Amniotic epithelial cell (primary cell): Measurements from ENCODE around the gene RHO.
A peak's percentile ranks its signal among the peaks of the same experiment; 100 is the strongest.
"Not testable (repeated sequence)": the region's sequence is repeated elsewhere in the genome, so short reads cannot be mapped to it uniquely, and the experiment has no call there.

Experiments
- DNase-seq: peaks from one replicate; pipeline ENCODE4 v3.0.0-alpha.2; 2010; ENCODE audit warnings: low read depth

Gene RHO

DNA sequence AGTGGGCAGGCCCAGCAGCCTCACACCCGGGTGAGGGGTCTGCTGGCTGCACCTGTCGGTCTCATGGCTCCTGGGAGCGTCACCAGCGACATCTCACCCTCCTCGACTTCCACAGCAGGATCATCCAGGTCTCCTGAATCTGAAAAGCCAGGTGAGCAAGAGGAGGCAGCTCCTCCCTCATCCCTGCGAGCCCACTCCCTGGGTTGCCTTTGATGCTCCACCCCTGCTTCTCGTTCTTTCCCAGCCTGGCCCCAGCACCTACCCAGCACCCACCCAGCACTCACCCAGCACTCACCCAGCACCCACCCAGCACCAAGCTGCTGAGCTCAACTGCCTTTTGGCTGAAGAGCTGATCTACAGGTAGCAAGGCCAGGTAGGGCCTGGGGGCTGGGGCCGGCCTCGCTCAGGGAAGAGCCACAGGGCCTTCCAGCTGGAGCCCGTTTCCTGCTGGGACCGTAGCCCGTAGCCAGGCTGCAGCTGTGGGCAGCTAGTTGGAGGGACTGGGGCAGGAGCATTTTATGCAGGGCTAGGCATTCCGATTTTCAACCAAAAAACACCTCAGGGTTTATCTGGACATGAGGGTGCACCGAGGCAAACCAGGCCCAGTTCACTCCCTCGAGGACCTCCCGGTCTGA is 14.8 kb downstream of the RHO start, which contains the start of gene H1-8:
Gene H1-8 (plus strand): TSS at position 20 of the 635 bp plus-strand sequence. CDS start 44 bp downstream, at position 64.
- no peak for DNase-seq

DNA sequence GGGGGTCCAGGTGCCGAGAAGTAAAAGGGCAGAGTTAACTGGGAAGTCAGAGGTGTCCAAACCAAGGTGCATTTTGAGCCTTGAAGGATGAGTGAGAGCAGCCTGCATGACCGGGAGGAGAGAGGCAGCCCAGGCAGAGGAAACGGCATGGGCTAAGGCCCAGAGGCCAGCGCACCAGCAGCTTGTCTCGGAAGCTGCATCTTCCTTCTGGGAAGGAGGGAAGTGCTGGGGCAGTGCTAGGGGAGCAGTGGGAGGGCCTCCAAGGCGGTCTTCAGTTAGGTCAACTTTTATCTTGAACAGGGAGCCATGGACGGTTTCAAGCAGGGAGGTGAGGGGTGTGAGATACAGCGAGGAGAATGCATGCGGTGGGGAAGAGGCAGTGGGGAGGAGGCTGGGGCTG is 15.6 kb downstream of the RHO start:
- DNase-seq, result no peak

DNA sequence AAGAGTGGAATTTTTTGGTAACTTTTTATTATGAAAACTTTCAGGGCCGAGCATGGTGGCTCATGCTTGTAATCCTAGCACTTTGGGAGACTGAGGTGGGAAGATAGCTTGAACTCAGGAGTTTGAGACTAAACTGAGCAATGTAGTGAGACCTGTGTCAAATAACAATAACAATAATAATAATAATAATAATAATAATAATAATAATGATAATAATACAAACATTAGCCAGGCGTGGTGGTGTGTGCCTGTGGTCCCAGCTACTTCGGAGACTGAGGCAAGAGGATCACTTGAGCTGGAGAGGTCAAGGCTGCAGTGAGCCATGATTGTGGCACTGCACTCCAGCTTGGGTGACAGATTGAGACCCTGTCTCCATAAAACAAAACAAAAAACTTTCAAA is 17.5 kb downstream of the RHO start:
- DNase-seq, result not testable (repeated sequence)

DNA sequence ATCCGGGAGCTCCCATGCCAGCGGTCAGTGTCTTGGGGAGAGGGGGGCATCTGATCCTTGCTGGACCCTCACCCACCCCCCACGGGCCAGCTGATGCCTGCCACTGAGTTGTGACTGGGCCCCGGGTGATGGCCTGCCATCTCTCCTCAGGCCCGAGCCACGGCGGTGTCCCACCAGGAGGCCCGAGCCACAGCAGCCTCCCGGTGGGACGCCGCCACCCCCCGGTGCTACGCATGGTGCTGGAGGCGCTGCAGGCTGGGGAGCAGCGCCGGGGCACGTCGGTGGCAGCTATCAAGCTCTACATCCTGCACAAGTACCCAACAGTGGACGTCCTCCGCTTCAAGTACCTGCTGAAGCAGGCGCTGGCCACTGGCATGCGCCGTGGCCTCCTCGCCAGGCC is 18.8 kb downstream of the RHO start:
- no peak for DNase-seq

DNA sequence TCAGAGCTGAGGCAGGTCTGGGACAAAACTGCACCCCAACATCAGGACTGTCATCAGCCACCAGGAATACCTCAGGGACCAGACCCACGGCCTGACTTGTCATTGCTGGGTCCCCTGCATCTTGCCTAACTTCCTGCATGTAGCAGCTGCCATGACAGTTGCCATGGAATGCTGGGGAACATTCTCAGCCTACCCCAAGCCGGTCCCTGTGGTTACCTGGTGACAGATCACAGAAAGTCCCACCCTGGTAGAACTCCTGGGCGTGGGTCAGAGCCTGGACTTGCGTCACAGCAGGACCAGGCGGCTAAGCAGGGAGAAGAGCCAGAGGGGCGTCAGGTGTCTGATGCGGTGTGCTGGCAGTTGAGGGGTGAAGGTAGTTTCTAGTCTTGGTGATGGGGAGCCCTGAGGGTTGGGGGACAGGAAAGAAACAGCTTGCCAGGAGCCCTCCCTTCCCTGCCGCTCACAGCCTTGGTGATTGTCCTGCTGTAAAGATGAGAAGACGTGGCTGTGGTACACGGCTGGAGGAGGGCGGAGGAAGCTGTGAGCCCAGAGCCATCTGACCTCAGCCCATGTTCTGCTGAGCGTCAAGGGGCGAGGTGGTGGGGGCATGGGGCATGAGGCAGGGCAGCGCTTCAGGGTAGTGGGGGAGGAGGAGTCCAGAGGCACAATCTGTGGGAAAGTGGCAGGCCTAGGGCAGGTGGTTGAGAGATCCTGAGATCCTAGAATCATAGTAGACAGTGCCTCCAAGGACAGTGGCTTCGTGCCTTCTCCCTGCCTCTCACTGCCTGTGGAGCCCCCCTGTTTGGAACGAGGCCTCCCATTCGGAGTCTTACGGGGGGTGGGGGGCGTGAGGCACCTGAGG is 19.9 kb downstream of the RHO start:
- DNase-seq, result no peak

DNA sequence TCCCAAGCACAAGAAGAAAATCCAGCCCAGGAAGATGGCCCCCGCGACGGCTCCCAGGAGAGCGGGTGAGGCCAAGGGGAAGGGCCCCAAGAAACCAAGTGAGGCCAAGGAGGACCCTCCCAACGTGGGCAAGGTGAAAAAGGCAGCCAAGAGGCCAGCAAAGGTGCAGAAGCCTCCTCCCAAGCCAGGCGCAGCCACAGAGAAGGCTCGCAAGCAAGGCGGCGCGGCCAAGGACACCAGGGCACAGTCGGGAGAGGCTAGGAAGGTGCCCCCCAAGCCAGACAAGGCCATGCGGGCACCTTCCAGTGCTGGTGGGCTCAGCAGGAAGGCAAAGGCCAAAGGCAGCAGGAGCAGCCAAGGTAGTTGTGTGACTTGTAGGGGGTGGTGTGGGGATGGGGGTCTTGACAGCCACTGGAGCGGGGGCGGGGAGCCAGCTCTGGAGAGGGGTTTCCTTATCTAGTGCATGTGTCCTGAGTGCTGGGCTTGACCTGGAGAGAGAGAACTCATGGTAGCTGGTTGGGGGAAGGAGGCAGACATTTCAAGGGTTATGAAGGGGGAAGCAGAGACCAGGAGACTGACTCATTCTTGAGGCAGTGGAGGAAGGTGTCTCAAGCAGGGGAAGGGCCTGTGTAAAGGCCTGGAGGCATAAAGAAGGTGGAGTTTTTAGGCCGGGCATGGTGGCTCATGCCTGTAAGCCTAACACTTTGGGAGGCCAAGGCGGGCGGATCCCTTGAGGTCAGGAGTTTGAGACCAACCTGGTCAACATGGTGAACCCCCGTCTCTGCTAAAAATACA is 20.8 kb downstream of the RHO start:
- DNase-seq, result peak; percentile 61

DNA sequence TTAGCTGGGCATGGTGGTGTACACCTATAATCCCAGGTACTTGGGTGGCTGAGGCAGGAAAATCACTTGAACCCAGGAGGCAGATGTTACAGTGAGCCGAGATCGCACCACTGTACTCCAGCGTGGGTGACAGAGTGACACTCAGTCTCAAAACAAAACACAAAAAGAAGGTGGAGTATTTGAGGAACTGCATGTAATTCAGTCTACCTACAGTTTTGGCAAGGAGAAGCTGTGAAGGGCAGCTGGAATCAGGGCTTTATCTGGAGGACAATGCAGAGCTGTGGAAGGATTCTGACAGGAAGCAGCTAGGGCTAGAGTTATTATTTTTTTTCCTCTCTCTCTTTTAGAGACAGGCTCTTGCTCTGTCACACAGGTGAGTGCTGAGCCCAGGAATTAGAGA is 21.4 kb downstream of the RHO start:
- DNase-seq, result no peak

DNA sequence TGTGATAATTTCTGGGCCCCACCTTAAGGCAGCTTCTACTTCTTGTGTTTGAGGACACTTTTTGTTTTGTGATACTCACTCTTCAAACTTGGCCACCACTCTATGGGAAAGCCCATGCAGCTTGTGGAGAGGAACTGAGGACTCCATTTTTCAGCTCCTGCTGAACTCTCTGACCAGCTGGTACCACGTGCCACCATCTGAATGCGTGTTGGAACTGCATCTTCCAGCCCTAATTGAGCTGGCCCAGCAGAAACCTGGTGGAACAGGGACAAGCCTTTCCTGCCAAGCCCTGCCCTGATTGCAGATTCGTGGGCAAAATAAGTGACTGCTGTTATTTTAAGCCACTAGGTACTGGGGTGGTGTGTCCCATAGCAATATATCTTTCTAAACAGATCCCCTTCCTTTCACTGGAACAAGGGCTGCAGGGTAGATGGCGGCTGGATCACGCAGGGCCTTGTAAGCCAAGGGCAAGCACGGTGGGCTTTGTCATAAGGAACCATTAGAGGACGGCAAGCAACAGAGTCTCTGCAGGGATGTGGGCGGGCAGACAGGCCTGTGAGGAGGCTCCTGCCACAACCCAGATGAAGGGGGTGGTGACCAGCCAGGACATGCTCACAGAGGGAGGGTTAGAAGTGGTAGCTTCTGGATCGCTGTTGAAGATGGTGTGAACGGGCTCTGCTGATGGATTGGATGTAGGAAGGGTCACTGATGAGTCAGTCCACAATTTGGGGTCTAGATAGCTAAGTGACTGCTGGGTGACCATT is 24.0 kb downstream of the RHO start:
- DNase-seq, result no peak

DNA sequence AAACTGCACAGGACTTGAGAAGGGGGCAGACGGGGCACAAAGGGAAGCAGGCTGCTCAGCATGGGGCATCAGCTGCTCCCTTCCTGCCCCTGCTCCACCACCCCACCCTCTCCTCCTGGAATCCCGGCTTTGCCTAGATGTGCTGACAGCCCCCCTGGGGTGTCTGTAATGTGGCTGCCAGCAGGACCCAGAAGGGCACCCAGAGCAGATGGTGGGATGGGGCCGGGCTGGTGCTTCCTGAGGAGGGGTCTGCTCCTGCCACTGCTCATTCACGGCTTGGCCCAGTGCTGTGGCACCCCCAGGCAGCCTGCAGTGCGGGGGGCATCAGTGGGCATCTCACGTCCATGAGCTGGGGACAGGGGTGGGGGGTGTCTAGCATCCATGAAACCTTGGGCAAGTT is 24.7 kb downstream of the RHO start:
- DNase-seq, result no peak

DNA sequence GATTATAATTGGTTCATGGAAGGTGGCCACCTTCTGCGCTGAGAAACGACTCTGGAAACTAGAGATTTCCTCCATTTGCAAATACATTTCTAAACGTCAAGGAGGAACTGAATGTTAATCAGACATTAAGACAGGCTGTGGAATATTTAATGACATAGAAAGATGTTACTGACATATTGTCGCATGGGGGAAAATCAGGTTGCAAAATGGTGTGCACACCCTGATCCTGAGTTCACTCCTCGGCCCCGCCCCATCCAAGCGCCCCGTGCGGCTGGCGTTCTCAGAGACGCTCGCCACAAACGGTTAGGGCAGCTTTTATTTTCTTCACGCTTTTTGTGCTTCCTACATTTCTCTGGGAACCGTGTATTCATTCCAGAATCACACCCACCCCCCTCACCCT is 25.3 kb downstream of the RHO start:
- DNase-seq, result no peak

DNA sequence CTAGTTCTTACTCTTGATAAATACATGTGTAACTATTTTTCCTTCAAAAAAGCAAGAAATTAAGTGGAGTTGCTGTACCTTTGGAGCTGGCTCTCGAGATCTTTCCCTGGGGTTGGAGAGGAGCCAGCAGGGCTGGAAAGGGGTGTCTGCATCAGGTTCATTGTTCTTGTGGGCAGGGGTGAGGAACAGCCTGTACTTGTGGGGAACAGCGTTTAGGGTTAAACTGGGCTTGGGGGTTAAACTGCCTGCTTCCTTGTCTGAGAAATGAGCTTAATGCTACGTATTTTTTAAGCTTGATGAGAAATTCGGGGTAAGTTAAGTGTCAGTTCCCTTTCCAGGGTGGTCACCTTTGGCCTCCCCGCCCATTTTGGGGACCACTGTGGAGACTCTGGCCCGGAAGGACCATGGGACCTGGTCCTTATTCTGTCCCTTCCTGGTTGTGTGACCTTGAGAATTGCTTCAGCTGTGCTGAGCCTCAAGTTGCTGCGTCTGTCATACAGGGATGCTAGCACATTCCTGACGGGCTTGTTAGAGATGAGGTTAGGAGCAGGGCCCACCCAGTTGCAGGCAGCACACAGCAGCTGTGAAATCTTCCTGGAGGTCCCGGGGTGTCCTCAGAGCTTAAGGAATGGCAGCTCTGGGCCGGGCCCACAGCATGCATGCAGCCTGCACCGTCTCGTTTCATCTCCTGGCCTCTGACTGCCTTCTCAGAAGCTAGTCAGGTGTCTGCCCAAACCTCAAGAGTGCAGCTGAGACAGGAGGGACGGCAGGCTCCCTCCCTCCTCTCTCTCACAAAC is 26.1 kb downstream of the RHO start:
- peak; percentile 52 for DNase-seq

DNA sequence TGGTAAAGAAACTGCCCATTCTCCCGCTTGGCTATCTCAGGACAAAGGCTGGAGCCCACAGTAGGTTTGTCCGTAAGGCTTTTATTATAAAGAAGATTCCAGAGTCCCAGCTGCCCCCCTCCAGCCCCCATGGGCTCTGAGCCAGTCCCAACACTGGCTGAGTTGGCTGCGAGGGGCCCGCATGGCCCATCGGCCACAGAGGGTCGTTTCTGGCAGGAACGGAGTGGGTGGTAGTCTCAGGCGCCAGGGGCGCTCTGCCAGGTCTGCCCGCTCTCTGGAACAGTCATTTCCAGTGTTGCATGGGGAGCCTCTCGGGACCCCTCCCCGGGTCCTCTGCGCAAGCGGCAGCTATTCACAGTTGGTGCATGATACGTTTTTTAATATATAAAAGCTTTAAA is 26.7 kb downstream of the RHO start:
- DNase-seq, result no peak

DNA sequence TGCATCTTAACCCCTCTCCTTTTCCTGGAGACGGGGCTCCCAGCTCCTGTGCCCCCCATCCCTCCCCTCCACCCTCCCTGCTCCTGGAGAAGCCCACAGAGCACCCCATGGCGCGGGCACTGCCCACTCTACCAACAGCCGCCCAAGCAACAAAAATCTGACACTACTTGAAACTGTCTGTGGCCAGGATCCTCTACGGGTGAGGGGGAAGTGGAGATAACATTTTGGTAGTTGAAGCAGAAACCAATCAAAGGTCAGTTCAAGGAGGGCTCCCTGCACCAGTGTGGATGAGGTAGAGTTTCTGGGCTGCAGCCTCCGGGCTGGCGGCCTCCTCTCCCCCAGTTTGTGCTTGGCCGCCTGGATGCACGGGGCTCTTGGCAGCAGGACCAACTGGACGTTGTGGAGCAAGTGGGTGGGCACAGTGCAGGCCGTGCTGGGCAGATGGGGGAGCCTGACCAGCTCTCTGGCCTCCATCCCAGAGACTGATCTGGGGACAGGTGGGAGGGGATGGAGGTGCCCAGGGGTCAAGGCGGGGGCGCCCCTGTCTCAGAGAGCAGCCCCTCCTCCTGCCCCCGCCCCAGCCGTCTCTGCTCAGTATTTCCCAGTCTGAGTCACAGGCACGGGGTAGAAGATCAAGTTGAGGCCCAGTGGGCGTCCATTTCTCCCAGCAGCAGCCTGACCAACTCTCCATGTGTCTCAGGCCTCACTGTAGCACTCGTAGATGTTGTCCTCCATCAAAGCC is 27.3 kb downstream of the RHO start:
- no peak for DNase-seq

DNA sequence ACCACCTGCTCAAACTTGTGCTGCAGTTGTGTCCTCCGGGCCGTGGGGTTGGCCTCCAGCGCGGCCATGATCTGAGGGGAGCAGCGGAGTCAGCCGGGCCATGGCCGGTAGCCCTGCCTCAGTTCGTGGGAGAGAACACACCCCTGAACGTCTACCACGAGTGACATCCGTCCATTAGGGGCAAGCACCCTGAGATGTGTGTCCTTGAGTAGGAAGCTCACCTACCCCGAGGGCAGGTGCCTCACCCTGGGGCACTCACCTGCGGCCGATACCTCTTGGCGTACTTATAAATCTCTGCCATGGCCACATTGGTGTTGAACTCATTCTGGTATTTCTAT is 27.9 kb downstream of the RHO start:
- DNase-seq, result no peak

DNA sequence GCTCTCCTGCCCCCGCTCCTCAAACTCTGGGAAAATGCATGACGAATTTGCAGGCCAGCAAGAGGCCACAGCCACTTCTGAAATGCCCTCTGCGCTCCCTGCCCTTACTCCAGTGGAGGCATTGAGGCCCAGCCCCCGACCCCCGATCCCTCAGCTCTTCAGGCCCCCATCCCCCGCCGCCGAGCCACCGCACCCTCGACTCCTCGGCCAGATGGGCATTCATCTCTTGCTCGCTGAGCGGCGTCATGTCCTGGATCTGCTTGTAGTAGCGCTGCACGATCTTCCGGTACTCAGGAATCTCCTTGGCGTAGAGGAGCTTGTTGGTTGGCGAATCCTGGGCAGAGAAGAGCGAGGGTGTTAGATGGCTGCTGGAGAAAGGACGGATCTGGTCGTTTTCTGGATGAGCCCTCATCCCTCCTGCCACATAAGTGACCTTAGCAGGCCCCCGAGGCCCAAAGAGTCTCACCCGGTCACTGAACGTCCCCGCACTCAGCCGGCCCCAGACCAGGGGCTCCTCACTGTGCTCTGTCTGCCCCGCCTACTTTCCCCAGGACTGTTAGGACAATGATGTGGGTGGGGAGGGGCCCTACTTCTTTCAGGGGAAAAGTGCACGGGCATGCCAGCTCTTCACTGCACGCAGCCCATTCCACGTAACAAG is 28.6 kb downstream of the RHO start:
- no peak for DNase-seq

DNA sequence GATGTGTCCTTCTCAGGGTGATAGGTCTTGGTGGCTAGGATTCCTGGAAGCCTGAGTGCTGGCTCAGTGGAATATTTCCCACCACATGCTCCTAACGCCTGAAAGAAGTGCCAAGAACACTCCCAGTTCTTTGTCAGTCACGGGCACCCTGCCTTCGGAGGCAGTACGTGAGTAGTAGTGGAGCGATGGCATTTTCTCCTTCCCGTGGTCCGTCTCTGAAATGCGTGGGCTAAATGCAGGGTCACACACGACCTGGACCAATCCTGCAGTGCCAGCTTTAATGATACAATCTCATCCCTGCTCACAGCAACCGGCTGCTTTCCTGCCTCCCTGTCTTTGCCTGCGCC is 29.1 kb downstream of the RHO start:
- no peak for DNase-seq

DNA sequence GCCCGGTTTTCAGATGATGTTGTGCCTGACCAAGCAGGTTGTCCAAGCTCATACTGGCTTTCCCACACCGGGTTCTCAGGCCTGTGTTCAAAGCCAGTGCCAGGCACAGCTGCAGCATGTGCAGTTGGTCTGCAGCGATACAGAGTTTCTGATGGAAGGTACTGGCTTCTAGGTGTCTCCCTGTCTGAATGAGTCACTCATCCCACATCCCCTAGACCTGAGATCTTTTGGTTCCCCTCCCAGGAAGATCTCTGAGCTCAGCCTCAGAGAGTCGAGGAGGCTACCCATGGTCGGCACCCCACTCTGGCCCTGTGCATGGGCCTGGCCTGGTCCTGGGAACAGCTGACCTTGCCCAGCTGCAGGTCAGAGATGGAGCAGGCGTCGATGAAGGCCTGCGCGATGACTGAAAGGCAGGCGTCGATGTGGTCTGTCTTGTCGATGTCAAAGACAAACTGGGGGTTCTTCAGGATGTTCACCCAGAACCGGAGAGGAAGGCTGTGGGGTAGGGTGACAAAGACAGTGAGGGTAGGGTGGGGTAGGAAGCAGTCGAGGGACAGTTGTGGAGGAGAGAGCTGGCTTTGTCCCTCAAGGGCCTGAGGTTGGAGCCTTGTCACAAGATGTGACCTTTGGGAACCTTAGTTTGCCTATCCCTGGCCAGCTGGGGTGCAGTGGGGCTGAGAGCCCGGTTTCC is 29.8 kb downstream of the RHO start:
- DNase-seq, result peak; percentile 38

DNA sequence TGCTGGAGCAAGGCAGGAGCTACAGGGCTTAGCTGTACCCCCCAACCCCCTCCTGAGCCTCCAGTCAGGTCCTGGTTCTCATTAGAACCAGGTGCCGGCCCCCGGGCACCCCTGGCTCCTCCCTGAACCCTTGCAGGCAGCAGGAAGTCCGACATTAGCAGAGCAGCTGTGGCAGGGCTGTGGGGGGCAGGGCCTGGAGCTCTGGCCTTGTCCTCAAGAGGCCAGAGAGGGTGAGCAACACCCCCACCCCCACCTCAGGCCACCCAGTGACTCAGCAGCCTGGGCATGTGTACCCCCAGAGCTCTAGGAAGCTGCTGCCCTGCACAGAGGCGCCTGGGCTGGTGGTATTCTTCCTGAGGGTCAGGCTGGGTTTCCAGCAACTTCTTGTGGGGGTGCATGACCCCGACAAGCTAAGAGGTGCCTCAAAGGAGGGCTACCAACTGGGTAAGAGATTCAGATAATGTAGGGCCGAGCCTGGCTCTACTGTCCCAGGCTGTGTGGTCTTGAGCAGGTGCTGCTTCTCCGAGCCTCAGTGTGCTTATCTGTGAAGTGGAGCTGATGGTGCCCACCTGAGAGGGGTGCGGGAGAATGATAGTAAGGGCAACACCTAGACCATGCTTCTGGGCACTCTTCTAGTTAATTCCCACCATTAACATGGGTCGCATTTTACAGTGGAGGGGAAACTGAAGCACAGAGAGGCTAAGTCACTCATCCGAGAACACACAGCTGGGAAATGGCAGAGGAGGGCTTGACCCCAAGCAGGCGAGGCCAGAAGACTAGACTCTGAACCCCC is 30.5 kb downstream of the RHO start:
- peak; percentile 90 for DNase-seq

DNA sequence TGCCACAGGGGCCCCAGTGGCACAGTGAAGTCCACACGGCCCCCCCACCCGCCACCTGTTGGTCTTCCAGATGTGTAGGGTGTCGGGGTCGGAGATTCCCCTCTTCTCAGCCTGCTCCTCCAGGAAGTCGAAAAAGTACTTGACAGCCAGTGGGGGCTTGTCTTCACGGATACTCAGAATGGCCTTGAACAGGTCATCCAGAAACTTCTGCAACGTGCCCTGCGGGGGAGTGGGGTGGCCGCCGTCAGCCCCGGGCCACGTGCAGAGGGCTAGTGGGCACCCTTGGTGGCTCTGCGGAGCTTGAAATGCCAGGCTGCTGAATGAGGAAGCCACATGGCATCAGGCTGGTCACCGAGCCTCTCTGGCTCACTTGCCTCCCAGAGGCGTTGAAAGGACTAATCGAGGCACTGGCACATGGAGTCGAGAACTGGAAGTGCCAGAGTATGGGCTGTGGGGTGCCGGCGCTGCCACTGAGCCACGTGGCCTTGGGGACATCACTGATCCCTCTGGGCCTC is 31.2 kb downstream of the RHO start:
- DNase-seq, result no peak
